ENCODE results near the gene ADAMTS16. TPM values are rescaled to one million over a fixed set of nuclear protein-coding genes. Genes with fewer than 3 reads are reported as not detected.

The ADAMTS16 gene, protein sequence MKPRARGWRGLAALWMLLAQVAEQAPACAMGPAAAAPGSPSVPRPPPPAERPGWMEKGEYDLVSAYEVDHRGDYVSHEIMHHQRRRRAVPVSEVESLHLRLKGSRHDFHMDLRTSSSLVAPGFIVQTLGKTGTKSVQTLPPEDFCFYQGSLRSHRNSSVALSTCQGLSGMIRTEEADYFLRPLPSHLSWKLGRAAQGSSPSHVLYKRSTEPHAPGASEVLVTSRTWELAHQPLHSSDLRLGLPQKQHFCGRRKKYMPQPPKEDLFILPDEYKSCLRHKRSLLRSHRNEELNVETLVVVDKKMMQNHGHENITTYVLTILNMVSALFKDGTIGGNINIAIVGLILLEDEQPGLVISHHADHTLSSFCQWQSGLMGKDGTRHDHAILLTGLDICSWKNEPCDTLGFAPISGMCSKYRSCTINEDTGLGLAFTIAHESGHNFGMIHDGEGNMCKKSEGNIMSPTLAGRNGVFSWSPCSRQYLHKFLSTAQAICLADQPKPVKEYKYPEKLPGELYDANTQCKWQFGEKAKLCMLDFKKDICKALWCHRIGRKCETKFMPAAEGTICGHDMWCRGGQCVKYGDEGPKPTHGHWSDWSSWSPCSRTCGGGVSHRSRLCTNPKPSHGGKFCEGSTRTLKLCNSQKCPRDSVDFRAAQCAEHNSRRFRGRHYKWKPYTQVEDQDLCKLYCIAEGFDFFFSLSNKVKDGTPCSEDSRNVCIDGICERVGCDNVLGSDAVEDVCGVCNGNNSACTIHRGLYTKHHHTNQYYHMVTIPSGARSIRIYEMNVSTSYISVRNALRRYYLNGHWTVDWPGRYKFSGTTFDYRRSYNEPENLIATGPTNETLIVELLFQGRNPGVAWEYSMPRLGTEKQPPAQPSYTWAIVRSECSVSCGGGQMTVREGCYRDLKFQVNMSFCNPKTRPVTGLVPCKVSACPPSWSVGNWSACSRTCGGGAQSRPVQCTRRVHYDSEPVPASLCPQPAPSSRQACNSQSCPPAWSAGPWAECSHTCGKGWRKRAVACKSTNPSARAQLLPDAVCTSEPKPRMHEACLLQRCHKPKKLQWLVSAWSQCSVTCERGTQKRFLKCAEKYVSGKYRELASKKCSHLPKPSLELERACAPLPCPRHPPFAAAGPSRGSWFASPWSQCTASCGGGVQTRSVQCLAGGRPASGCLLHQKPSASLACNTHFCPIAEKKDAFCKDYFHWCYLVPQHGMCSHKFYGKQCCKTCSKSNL
- 0.31 TPM for polyA plus RNA-seq (2013, experiment 1 of 2)
- 0.24 TPM for polyA plus RNA-seq (2013, experiment 2 of 2)

DNA sequence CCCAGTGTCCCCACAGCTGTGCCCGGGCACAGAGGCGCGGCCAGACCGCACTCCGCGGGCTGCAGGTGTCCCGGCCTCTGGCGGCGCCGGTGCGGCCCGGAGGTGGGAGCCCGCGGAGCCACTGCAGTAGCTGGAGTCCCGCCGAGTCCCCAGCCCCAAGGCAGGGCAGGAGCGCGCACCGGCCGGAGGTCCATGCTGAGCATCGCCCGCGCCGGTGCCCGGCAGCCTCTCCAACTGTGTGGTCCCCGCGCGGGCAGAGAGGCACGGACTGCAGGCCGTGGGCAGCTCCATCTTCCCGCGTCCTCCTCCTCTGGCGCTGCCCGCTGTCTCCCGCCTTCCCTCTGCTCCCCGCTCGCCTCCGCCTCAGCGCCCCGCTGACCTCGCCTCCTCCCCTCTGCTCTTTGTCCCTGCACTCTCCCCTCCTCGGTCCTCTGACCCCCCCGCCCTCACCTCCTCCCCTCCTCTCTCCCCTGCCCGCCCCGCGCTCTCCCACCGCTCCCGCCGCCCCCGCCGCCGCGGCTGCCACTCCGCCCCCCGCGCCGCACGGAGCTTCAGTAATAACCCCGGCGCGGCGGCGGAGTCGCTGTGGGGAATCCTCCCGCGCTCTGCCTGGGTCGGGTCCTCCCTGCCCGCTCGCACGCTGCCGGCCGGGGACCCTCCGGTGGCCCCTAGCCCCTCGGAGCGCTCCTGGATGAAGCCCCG is at the start of gene ADAMTS16:
Gene ADAMTS16 (plus strand): TSS at position 554 of the 702 bp plus-strand sequence. CDS start 138 bp downstream, at position 692.
- Histone ChIP-seq H2BK5ac (ENCODE audit: low read length) (peak within 1 kb of the TSS; percentile 75), H3K4ac (ENCODE audit: low read length) (no peak within 1 kb of the TSS), H3K23ac (ENCODE audit: low read depth, low read length, poor library complexity) (peak within 1 kb of the TSS; percentile 95), H3K9ac (ENCODE audit: low read depth, low read length, poor library complexity) (peak within 1 kb of the TSS; percentile 94), H2BK120ac (ENCODE audit: low read depth, low read length) (no peak within 1 kb of the TSS), H3K36me3 (replicated peaks in 1 of 2; ENCODE audit: control insufficient read depth in 2 of 2, insufficient read depth in 2 of 2, low read length in 2 of 2) (no peaks in the 10 kb centered on the region), H2AK5ac (ENCODE audit: low read depth, low read length) (peak within 1 kb of the TSS; percentile 94), H3K18ac (ENCODE audit: low read length) (peak within 1 kb of the TSS; percentile 97), H3K14ac (ENCODE audit: low read length) (peak within 1 kb of the TSS; percentile 94), H3K4me3 (ENCODE audit: low read length in 2 of 2) (peak within 1 kb of the TSS; percentile 43 to 95), H3K9me3 (replicated peaks in 1 of 2; ENCODE audit: control insufficient read depth in 2 of 2, insufficient read depth in 1 of 2, low read depth in 1 of 2, low read length in 2 of 2) (no peaks in the 10 kb centered on the region), H3K27ac (replicated peaks; ENCODE audit: low read length) (no peak within 1 kb of the TSS), H2AFZ (ENCODE audit: low read length) (peak within 1 kb of the TSS; percentile 90), H2BK15ac (ENCODE audit: low read length) (peak within 1 kb of the TSS; percentile 99), H3K4me2 (ENCODE audit: insufficient read depth, low read length, poor library complexity, severe bottlenecking) (peak within 1 kb of the TSS; percentile 94), H4K91ac (ENCODE audit: low read depth, low read length, poor library complexity) (peak within 1 kb of the TSS; percentile 85), H3K79me1 (ENCODE audit: low read depth, low read length) (peaks cover 5% of the 10 kb centered on the region), H4K8ac (ENCODE audit: low read depth, low read length) (peak within 1 kb of the TSS; percentile 65), H2BK12ac (ENCODE audit: low read length) (peak within 1 kb of the TSS; percentile 58), H3K27me3 (ENCODE audit: control insufficient read depth in 3 of 3, insufficient read depth in 3 of 3, low read depth in 1 of 3, low read length in 3 of 3) (peaks cover 3 to 26% (median 16%) of the 10 kb centered on the region in 3 experiments), H3K4me1 (ENCODE audit: control insufficient read depth in 2 of 2, insufficient read depth in 1 of 2, low read depth in 1 of 2, low read length in 2 of 2) (peaks cover 1 to 2% of the 10 kb centered on the region in 2 donors)
- no CpG with 5 or more reads among the region's 76 CpGs for WGBS, 2 donors (ENCODE audit: extremely low coverage in 2 of 2, insufficient read length in 2 of 2, insufficient replicate concordance in 1 of 2)
- DNase-seq (ENCODE audit: low spot score), result peak; percentile 49

DNA sequence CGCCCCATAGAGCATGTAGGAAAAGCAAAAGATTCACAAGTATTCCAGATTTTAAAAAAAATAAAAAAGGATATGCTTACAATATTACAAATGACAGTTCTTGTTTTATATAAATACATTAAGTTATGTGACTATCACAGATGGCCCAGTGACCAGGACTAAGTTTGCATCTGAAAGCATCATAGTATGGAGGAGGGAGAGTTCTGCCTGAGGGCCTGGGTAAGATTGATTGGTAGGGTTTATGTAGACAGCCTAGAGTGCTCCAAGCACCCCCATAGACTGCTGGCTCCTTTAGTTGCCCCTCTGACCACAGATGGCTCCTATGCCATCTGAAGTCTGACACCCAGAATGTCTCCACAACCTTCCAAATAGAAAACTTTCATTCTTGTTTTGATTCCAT is 48.0 kb upstream of the ADAMTS16 start:
- H3K4me1 ChIP-seq (ENCODE audit: control insufficient read depth in 2 of 2, insufficient read depth in 1 of 2, low read depth in 1 of 2, low read length in 2 of 2), result no peaks in the 10 kb centered on the region
- H3K4me2 ChIP-seq (ENCODE audit: insufficient read depth, low read length, poor library complexity, severe bottlenecking), result no peak overlapping the region
- no peak overlapping the region for H3K9ac ChIP-seq (ENCODE audit: low read depth, low read length, poor library complexity)
- no peak overlapping the region for H2BK12ac ChIP-seq (ENCODE audit: low read length)
- H3K9me3 ChIP-seq (replicated peaks in 1 of 2; ENCODE audit: control insufficient read depth in 2 of 2, insufficient read depth in 1 of 2, low read depth in 1 of 2, low read length in 2 of 2), result no peaks in the 10 kb centered on the region
- H4K91ac ChIP-seq (ENCODE audit: low read depth, low read length, poor library complexity), result no peak overlapping the region
- no peak overlapping the region for H3K14ac ChIP-seq (ENCODE audit: low read length)
- no peaks in the 10 kb centered on the region for H3K79me1 ChIP-seq (ENCODE audit: low read depth, low read length)
- DNase-seq (ENCODE audit: low spot score), result no peak
- WGBS, 2 donors (ENCODE audit: extremely low coverage in 2 of 2, insufficient read length in 2 of 2, insufficient replicate concordance in 1 of 2), result no CpG with 5 or more reads among the region's 1 CpG
- H4K8ac ChIP-seq (ENCODE audit: low read depth, low read length), result no peak overlapping the region
- no peak overlapping the region for H3K18ac ChIP-seq (ENCODE audit: low read length)
- H2BK5ac ChIP-seq (ENCODE audit: low read length), result no peak overlapping the region
- no peaks in the 10 kb centered on the region for H3K36me3 ChIP-seq (replicated peaks in 1 of 2; ENCODE audit: control insufficient read depth in 2 of 2, insufficient read depth in 2 of 2, low read length in 2 of 2)
- no peak overlapping the region for H2BK15ac ChIP-seq (ENCODE audit: low read length)
- H3K23ac ChIP-seq (ENCODE audit: low read depth, low read length, poor library complexity), result no peak overlapping the region
- H2BK120ac ChIP-seq (ENCODE audit: low read depth, low read length), result no peak overlapping the region
- H3K27me3 ChIP-seq (ENCODE audit: control insufficient read depth in 3 of 3, insufficient read depth in 3 of 3, low read depth in 1 of 3, low read length in 3 of 3), result no peaks in the 10 kb centered on the region
- no peak overlapping the region for H2AFZ ChIP-seq (ENCODE audit: low read length)
- no peak overlapping the region for H3K4me3 ChIP-seq (ENCODE audit: low read length in 2 of 2)
- no peak overlapping the region for H2AK5ac ChIP-seq (ENCODE audit: low read depth, low read length)
- no peak overlapping the region for H3K4ac ChIP-seq (ENCODE audit: low read length)
- H3K27ac ChIP-seq (replicated peaks; ENCODE audit: low read length), result no peak overlapping the region

DNA sequence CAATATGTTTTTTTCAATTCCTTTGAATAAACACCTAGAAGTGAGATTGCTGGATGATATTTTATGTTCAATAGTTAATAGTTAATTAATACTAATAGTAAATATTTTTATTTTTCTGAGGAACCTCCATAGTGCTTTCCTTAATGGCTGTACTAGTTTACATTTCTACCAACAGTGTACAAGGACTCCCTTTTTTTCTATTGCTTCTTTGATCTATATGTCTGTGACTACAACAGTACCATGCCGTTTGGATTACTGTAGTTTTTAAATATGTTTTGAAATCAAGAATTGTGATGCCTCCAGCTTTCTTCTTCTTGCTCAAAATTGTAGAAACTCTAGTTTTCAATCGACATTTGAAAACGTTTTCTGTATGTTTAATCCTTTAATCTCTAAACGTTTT is 39.5 kb upstream of the ADAMTS16 start:
- no peak overlapping the region for H4K8ac ChIP-seq (ENCODE audit: low read depth, low read length)
- H3K27me3 ChIP-seq (ENCODE audit: control insufficient read depth in 3 of 3, insufficient read depth in 3 of 3, low read depth in 1 of 3, low read length in 3 of 3), result no peaks in the 10 kb centered on the region
- H3K36me3 ChIP-seq (replicated peaks in 1 of 2; ENCODE audit: control insufficient read depth in 2 of 2, insufficient read depth in 2 of 2, low read length in 2 of 2), result no peaks in the 10 kb centered on the region
- H3K4me2 ChIP-seq (ENCODE audit: insufficient read depth, low read length, poor library complexity, severe bottlenecking), result no peak overlapping the region
- H4K91ac ChIP-seq (ENCODE audit: low read depth, low read length, poor library complexity), result no peak overlapping the region
- DNase-seq (ENCODE audit: low spot score), result no peak
- no peak overlapping the region for H3K18ac ChIP-seq (ENCODE audit: low read length)
- H3K4me3 ChIP-seq (ENCODE audit: low read length in 2 of 2), result no peak overlapping the region
- no peak overlapping the region for H2BK120ac ChIP-seq (ENCODE audit: low read depth, low read length)
- H2AFZ ChIP-seq (ENCODE audit: low read length), result no peak overlapping the region
- H3K4ac ChIP-seq (ENCODE audit: low read length), result no peak overlapping the region
- no peak overlapping the region for H3K9ac ChIP-seq (ENCODE audit: low read depth, low read length, poor library complexity)
- H2BK5ac ChIP-seq (ENCODE audit: low read length), result no peak overlapping the region
- H2AK5ac ChIP-seq (ENCODE audit: low read depth, low read length), result no peak overlapping the region
- no peak overlapping the region for H3K14ac ChIP-seq (ENCODE audit: low read length)
- no peaks in the 10 kb centered on the region for H3K4me1 ChIP-seq (ENCODE audit: control insufficient read depth in 2 of 2, insufficient read depth in 1 of 2, low read depth in 1 of 2, low read length in 2 of 2)
- H3K79me1 ChIP-seq (ENCODE audit: low read depth, low read length), result no peaks in the 10 kb centered on the region
- no peaks in the 10 kb centered on the region for H3K9me3 ChIP-seq (replicated peaks in 1 of 2; ENCODE audit: control insufficient read depth in 2 of 2, insufficient read depth in 1 of 2, low read depth in 1 of 2, low read length in 2 of 2)
- H2BK12ac ChIP-seq (ENCODE audit: low read length), result no peak overlapping the region
- H2BK15ac ChIP-seq (ENCODE audit: low read length), result no peak overlapping the region
- WGBS, 2 donors (ENCODE audit: extremely low coverage in 2 of 2, insufficient read length in 2 of 2, insufficient replicate concordance in 1 of 2), result no CpG with 5 or more reads among the region's 4 CpGs
- no peak overlapping the region for H3K23ac ChIP-seq (ENCODE audit: low read depth, low read length, poor library complexity)
- H3K27ac ChIP-seq (replicated peaks; ENCODE audit: low read length), result no peak overlapping the region
